IMR-90 (cell line): ENCODE results near the gene DUS2. TPM values are rescaled to one million over a fixed set of nuclear protein-coding genes. Genes with fewer than 3 reads are reported as not detected.

ENCODE experiments used
- ATAC-seq: fragments of 200-7000 bp; cut with Tn5 transposase; 2 replicates; pipeline ENCODE4 v1.9.1; 2020; ENCODE audit warnings: low read depth, mild to moderate bottlenecking, moderate library complexity
- BruUV-seq: library from RNA; stranded (reverse); fragments of 400-500 nt; replicated peaks from 2 replicates; lab custom pipeline; 2021; lab: Mats Ljungman, UMichigan
- CTCF ChIA-PET: fragments of 300-600 bp; formaldehyde crosslinking; extraction: SDS; loops from one replicate; lab custom pipeline; 2021; ENCODE audit warnings: antibody characterized with exemption; lab: Yijun Ruan, JAX
- POLR2A ChIA-PET: fragments of 300-600 bp; sonication (Branson Sonifier 250); formaldehyde crosslinking; loops from one replicate; lab custom pipeline; 2022; ENCODE audit warnings: antibody characterized with exemption; ENCODE audit not compliant: unreplicated experiment; lab: Charles Lee
- DNase-seq: peaks from one replicate; pipeline ENCODE4 v3.0.0; 2013
- H2AFZ ChIP-seq: replicated peaks from 2 replicates; pipeline ENCODE3; 2013; ENCODE audit warnings: low read length, mild to moderate bottlenecking; ENCODE audit not compliant: poor library complexity
- H2AK5ac ChIP-seq: 2 replicates; pipeline ENCODE4 v1.6.1; 2013; ENCODE audit warnings: low read depth, low read length, inconsistent platforms
- H2AK9ac ChIP-seq: replicated peaks from 2 replicates; pipeline ENCODE3; 2013; ENCODE audit warnings: mild to moderate bottlenecking, low read depth, low read length, moderate library complexity; ENCODE audit not compliant: poor library complexity
- H2BK120ac ChIP-seq: 2 replicates; pipeline ENCODE4 v1.6.1; 2013; ENCODE audit warnings: low read depth, low read length, inconsistent platforms
- H2BK15ac ChIP-seq: 3 replicates; pipeline ENCODE4 v1.6.1; 2013; ENCODE audit warnings: low read depth, low read length, inconsistent platforms
- H2BK20ac ChIP-seq: 2 replicates; pipeline ENCODE4 v1.6.1; 2013; ENCODE audit warnings: low read depth, mild to moderate bottlenecking, inconsistent platforms, low read length, moderate library complexity
- H2BK5ac ChIP-seq: 2 replicates; pipeline ENCODE4 v1.6.1; 2013; ENCODE audit warnings: mild to moderate bottlenecking, low read depth, low read length, inconsistent platforms; ENCODE audit not compliant: poor library complexity, severe bottlenecking
- H3K14ac ChIP-seq: replicated peaks from 2 replicates; pipeline ENCODE4 v1.6.1; 2013; ENCODE audit warnings: low read depth, low read length, inconsistent platforms
- H3K18ac ChIP-seq: 2 replicates; pipeline ENCODE4 v1.6.1; 2013; ENCODE audit warnings: low read depth, low read length, control low read depth
- H3K23ac ChIP-seq: 2 replicates; pipeline ENCODE4 v1.6.1; 2013; ENCODE audit warnings: low read depth, low read length, inconsistent platforms
- H3K27ac ChIP-seq: 2 replicates; pipeline ENCODE4 v1.5.1; 2013; ENCODE audit warnings: mild to moderate bottlenecking, control low read depth, low read length; ENCODE audit not compliant: insufficient read depth
- H3K27me3 ChIP-seq: 2 replicates; pipeline ENCODE4 v1.6.1; 2013; ENCODE audit warnings: low read length; ENCODE audit not compliant: control insufficient read depth, insufficient read depth
- H3K36me3 ChIP-seq: 2 replicates; pipeline ENCODE4 v1.6.1; 2013; ENCODE audit warnings: low read length, mixed read lengths; ENCODE audit not compliant: control insufficient read depth, insufficient read depth
- H3K4ac ChIP-seq: 2 replicates; pipeline ENCODE4 v1.6.1; 2013; ENCODE audit warnings: low read depth, low read length, inconsistent platforms
- H3K4me1 ChIP-seq: 2 replicates; pipeline ENCODE4 v1.6.1; 2013; ENCODE audit warnings: low read length, mixed read lengths; ENCODE audit not compliant: control insufficient read depth, insufficient read depth
- H3K4me2 ChIP-seq: 2 replicates; pipeline ENCODE4 v1.6.1; 2013; ENCODE audit warnings: low read depth, mild to moderate bottlenecking, control low read depth, low read length, moderate library complexity
- H3K4me3 ChIP-seq: 2 replicates; pipeline ENCODE4 v1.5.1; 2013; ENCODE audit warnings: low read depth, mild to moderate bottlenecking, control low read depth, low read length, moderate library complexity; ENCODE audit not compliant: insufficient read depth
- H3K56ac ChIP-seq: 2 replicates; pipeline ENCODE4 v1.6.1; 2013; ENCODE audit warnings: low read length, inconsistent platforms; ENCODE audit not compliant: insufficient read depth; ENCODE audit errors: extremely low read depth
- H3K79me1 ChIP-seq, 2 experiments: 2 replicates each; pipeline ENCODE4 v1.6.1; 2013; ENCODE audit warnings: low read length in 2 of 2, inconsistent platforms in 1 of 2, low read depth in 1 of 2
- H3K9ac ChIP-seq: 2 replicates; pipeline ENCODE4 v1.6.1; 2013; ENCODE audit warnings: low read depth, low read length, control low read depth
- H3K9me1 ChIP-seq: 2 replicates; pipeline ENCODE4 v1.6.1; 2013; ENCODE audit warnings: low read length, inconsistent platforms; ENCODE audit not compliant: insufficient read depth
- H3K9me3 ChIP-seq: 2 replicates; pipeline ENCODE4 v1.6.1; 2013; ENCODE audit warnings: low read length; ENCODE audit not compliant: control insufficient read depth, insufficient read depth
- H4K20me1 ChIP-seq: 2 replicates; pipeline ENCODE4 v1.6.1; 2013; ENCODE audit warnings: low read length, inconsistent platforms; ENCODE audit not compliant: insufficient read depth
- H4K5ac ChIP-seq: 2 replicates; pipeline ENCODE4 v1.6.1; 2013; ENCODE audit warnings: mild to moderate bottlenecking, low read depth, low read length, control low read depth
- H4K8ac ChIP-seq, 2 experiments: 2 replicates each; pipeline ENCODE4 v1.6.1; 2013; ENCODE audit warnings: low read depth in 2 of 2, low read length in 2 of 2, control low read depth in 1 of 2, inconsistent platforms in 1 of 2
- H4K91ac ChIP-seq: 2 replicates; pipeline ENCODE4 v1.6.1; 2013; ENCODE audit warnings: low read depth, low read length, inconsistent platforms; ENCODE audit not compliant: insufficient read depth
- BHLHE40 ChIP-seq: fragments of 150-350 bp; IDR thresholded peaks from 2 replicates; pipeline ENCODE4 v1.6.1; 2016; ENCODE audit warnings: mild to moderate bottlenecking, low read depth, low read length
- CEBPB ChIP-seq: IDR thresholded peaks from 2 replicates; pipeline ENCODE4 v1.6.1; 2012; ENCODE audit warnings: low read depth, low read length, improper control_type of control experiment
- CTCF ChIP-seq: conservative IDR thresholded peaks from 2 replicates; pipeline ENCODE4 v1.5.1; 2012; ENCODE audit warnings: mild to moderate bottlenecking, low read depth, low read length, improper control_type of control experiment
- ELK1 ChIP-seq: fragments of 150-350 bp; IDR thresholded peaks from 2 replicates; pipeline ENCODE4 v1.6.1; 2016; ENCODE audit warnings: low read depth, mild to moderate bottlenecking, low read length, moderate library complexity, borderline replicate concordance
- FOS ChIP-seq: fragments of 150-350 bp; IDR thresholded peaks from 2 replicates; pipeline ENCODE4 v1.6.1; 2016; ENCODE audit warnings: low read depth, low read length
- MAFK ChIP-seq: IDR thresholded peaks from 2 replicates; pipeline ENCODE4 v1.6.1; 2012; ENCODE audit warnings: low read depth, low read length, improper control_type of control experiment
- MAZ ChIP-seq: IDR thresholded peaks from 2 replicates; pipeline ENCODE4 v1.6.1; 2012; ENCODE audit warnings: low read depth, mild to moderate bottlenecking, low read length, improper control_type of control experiment, moderate library complexity, borderline replicate concordance
- MXI1 ChIP-seq: IDR thresholded peaks from 2 replicates; pipeline ENCODE4 v1.6.1; 2012; ENCODE audit warnings: low read depth, mild to moderate bottlenecking, low read length, moderate library complexity, borderline replicate concordance
- NFE2L2 ChIP-seq: fragments of 150-350 bp; IDR thresholded peaks from 2 replicates; pipeline ENCODE4 v1.6.1; 2016; ENCODE audit warnings: low read depth, mild to moderate bottlenecking, low read length
- POLR2A ChIP-seq: IDR thresholded peaks from 2 replicates; pipeline ENCODE4 v1.6.1; 2012; ENCODE audit warnings: mild to moderate bottlenecking, low read depth, low read length
- RAD21 ChIP-seq: IDR thresholded peaks from 2 replicates; pipeline ENCODE4 v1.6.1; 2012; ENCODE audit warnings: low read length, improper control_type of control experiment
- RCOR1 ChIP-seq: IDR thresholded peaks from 2 replicates; pipeline ENCODE4 v1.6.1; 2012; ENCODE audit warnings: mild to moderate bottlenecking, low read length, improper control_type of control experiment; ENCODE audit not compliant: insufficient replicate concordance
- RFX5 ChIP-seq: IDR thresholded peaks from 2 replicates; pipeline ENCODE4 v1.8.0; 2012; ENCODE audit warnings: low read depth, mild to moderate bottlenecking, low read length, moderate library complexity
- SMC3 ChIP-seq: fragments of 150-350 bp; IDR thresholded peaks from 2 replicates; pipeline ENCODE4 v1.6.1; 2016; ENCODE audit warnings: low read depth, mild to moderate bottlenecking, antibody characterized with exemption, low read length, moderate library complexity
- WGBS, 2 experiments: methylation state at CpG; one replicate each; pipeline versions ENCODE4 v1.1.5 to v1.1.7; 2013; ENCODE audit warnings: missing lambda C conversion rate in 2 of 2; ENCODE audit not compliant: insufficient read length in 1 of 2; ENCODE audit errors: extremely low coverage in 2 of 2; 5-methylcytosine and 5-hydroxymethylcytosine counted together
- dilution Hi-C: fragments of 300-500 bp; cut with HindIII; formaldehyde crosslinking; loops from one replicate; pipeline ENCODE4 v1.14.3; 2018; ENCODE audit warnings: low sequenced_read_pairs; ENCODE audit not compliant: unreplicated experiment
- in situ Hi-C: fragments of 300-500 bp; cut with MboI; formaldehyde crosslinking; loops from 3 replicates; pipeline ENCODE4 v1.14.3; 2019; ENCODE audit warnings: low sequenced_read_pairs, inconsistent platforms, mixed read lengths
- intact Hi-C: fragments of 100-400 bp; cut with micrococcal nuclease; formaldehyde crosslinking; loops from 2 replicates; pipeline ENCODE4 v1.10.0; 2022
- polyA plus RNA-seq, 3 experiments: library from polyadenylated mRNA; depleted of rRNA; stranded (reverse); fragments of >200 nt; gene quantifications; 2 replicates each; pipeline ENCODE4 v1.2.3, GENCODE V29; 2012; ENCODE audit warnings: low replicate concordance in 1 of 3
- total RNA-seq: library from RNA; depleted of rRNA; stranded (reverse); fragments of >200 nt; gene quantifications from 2 replicates; pipeline ENCODE4 v1.2.3, GENCODE V29; 2012
- TF ChIP-seq, protein P1 (sequence below): fragments of 150-350 bp; IDR thresholded peaks from 2 replicates; pipeline ENCODE4 v1.6.1; 2017; ENCODE audit warnings: mild to moderate bottlenecking, antibody characterized with exemption, low read length, low read depth

Gene DUS2
- total and polyA plus RNA-seq, 2 of the 4 experiments (the other 2 are of a cell fraction): 15.8 to 30.5 TPM

- CTCF ChIA-PET: no interaction called here
- no peak for ATAC-seq
- in situ Hi-C loops: no loop called here
Measured at GRCh38 chr16:68019167-68019680, 3.9 kb upstream of the DUS2 start.

More at GRCh38 chr16:68019167-68019680, 3.9 kb upstream of the DUS2 start:
- no peak overlapping the region for H3K4me2 ChIP-seq
- no peak overlapping the region for H4K5ac ChIP-seq
- 100% methylated on average over 1 of the region's 8 CpGs; no CpG with 5 or more reads in 1 of the 2 experiments for WGBS, 2 experiments
- H3K23ac ChIP-seq: no peak overlapping the region
- DNase-seq: no peak
- H3K4ac ChIP-seq: no peak overlapping the region
- H3K36me3 ChIP-seq: peaks cover 4% of the 10 kb centered on the region
- no peak overlapping the region for H2AFZ ChIP-seq
- H3K18ac ChIP-seq: no peak overlapping the region
- POLR2A ChIA-PET: no interaction called here
- H2BK120ac ChIP-seq: no peak overlapping the region
- intact Hi-C loops: no loop called here
- H3K9me1 ChIP-seq: peaks cover 8% of the 10 kb centered on the region
- no peak overlapping the region for H3K9ac ChIP-seq
- H3K27ac ChIP-seq: no peak overlapping the region
- TF ChIP-seq MAZ (no peak), RFX5 (no peak), RAD21 (no peak), POLR2A (no peak), CEBPB (no peak), RCOR1 (no peak), NFE2L2 (no peak), MXI1 (no peak), ELK1 (no peak), BHLHE40 (no peak), SMC3 (no peak), FOS (no peak), CTCF (no peak), MAFK (no peak)
- TF ChIP-seq, protein P1, sequence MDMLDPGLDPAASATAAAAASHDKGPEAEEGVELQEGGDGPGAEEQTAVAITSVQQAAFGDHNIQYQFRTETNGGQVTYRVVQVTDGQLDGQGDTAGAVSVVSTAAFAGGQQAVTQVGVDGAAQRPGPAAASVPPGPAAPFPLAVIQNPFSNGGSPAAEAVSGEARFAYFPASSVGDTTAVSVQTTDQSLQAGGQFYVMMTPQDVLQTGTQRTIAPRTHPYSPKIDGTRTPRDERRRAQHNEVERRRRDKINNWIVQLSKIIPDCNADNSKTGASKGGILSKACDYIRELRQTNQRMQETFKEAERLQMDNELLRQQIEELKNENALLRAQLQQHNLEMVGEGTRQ: no peak
- H2BK5ac ChIP-seq: no peak overlapping the region
- peaks cover 7% of the 10 kb centered on the region for H3K4me1 ChIP-seq
- H2BK20ac ChIP-seq: no peak overlapping the region
- no peak overlapping the region for H2AK5ac ChIP-seq
- H3K9me3 ChIP-seq: no peaks in the 10 kb centered on the region
- no peak overlapping the region for H2BK15ac ChIP-seq
- no peak overlapping the region for H4K91ac ChIP-seq
- no peak overlapping the region for H3K56ac ChIP-seq
- dilution Hi-C loops: no loop called here
- no peak overlapping the region for H2AK9ac ChIP-seq
- BruUV-seq: no TSS peak
- no peak overlapping the region for H4K8ac ChIP-seq
- H3K14ac ChIP-seq: no peak overlapping the region
- H3K27me3 ChIP-seq: peaks cover 1% of the 10 kb centered on the region; the same call in 1 of the 2 replicates
- H3K79me1 ChIP-seq: peaks cover 15 to 33% of the 10 kb centered on the region in 2 experiments
- no peaks in the 10 kb centered on the region for H4K20me1 ChIP-seq
- H3K4me3 ChIP-seq: no peak overlapping the region
